HCT116 (cell line): ENCODE data around the gene TRERF1. TPM values are rescaled to one million over a fixed set of nuclear protein-coding genes. Genes with fewer than 3 reads are reported as not detected.

ENCODE experiments used
- ATAC-seq: fragments of 200-7000 bp; cut with Tn5 transposase; 2 replicates; pipeline ENCODE4 v1.9.1; 2020; ENCODE audit warnings: mild to moderate bottlenecking, moderate library complexity
- BruUV-seq: library from RNA; stranded (reverse); fragments of 400-500 nt; replicated peaks from 2 replicates; lab custom pipeline; 2021; lab: Mats Ljungman, UMichigan
- CTCF ChIA-PET: fragments of 300-600 bp; sonication (Branson Sonifier 250); formaldehyde crosslinking; loops from one replicate; lab custom pipeline; 2021; ENCODE audit warnings: antibody characterized with exemption; lab: Charles Lee
- POLR2A ChIA-PET: fragments of 300-600, 350-600 bp; sonication (Branson Sonifier 250); formaldehyde crosslinking; loops from one replicate; lab custom pipeline; 2021; ENCODE audit warnings: antibody characterized with exemption; lab: Charles Lee
- RAD21 ChIA-PET, 2 experiments: fragments of 300-600 bp; sonication (Branson Sonifier 250); formaldehyde crosslinking; loops; one replicate each; lab custom pipeline; 2023; ENCODE audit warnings: low total read pairs in 2 of 2; ENCODE audit not compliant: uncharacterized antibody in 2 of 2, unreplicated experiment in 2 of 2, low non-redundant PET in 1 of 2; lab: Charles Lee
- DNase-seq: peaks from one replicate; pipeline ENCODE4 v3.0.0-alpha.2; 2010; ENCODE audit warnings: low read depth, low spot score
- H2AFZ ChIP-seq: fragments of 200-600 bp; shearing (Covaris generic), sonication (generic); 2 replicates; pipeline ENCODE4 v1.6.1; 2017; ENCODE audit warnings: low read depth, mixed run types, mixed read lengths, antibody characterized with exemption, low read length; ENCODE audit not compliant: poor library complexity, severe bottlenecking
- H3K27ac ChIP-seq: 2 replicates; pipeline ENCODE4 v1.5.1; 2012; ENCODE audit warnings: low read depth, low read length
- H3K27me3 ChIP-seq: fragments of 200-600 bp; sonication (generic); 2 replicates; pipeline ENCODE4 v1.6.1; 2016; ENCODE audit warnings: mixed run types, low read length, mixed read lengths; ENCODE audit not compliant: insufficient read depth
- H3K36me3 ChIP-seq, 2 experiments: fragments of 200-500 bp in 1 of 2; fragments of 200-600 bp in 1 of 2; sonication (Bioruptor generic) in 1 of 2; sonication (generic) in 1 of 2; 2 replicates each; pipeline versions ENCODE4 v1.5.1 to v1.6.1; 2014 to 2016; ENCODE audit warnings: low read length in 2 of 2, inconsistent platforms in 1 of 2, mixed read lengths in 1 of 2, mixed run types in 1 of 2; ENCODE audit not compliant: insufficient read depth in 2 of 2, control insufficient read depth in 1 of 2
- H3K4me1 ChIP-seq, 2 experiments: fragments of 200-600 bp in 1 of 2; sonication (generic) in 1 of 2; 2 replicates each; pipeline versions ENCODE4 v1.5.1 to v1.6.1; 2012 to 2017; ENCODE audit warnings: low read length in 2 of 2, inconsistent platforms in 1 of 2, mild to moderate bottlenecking in 1 of 2, mixed read lengths in 1 of 2, mixed run types in 1 of 2, moderate library complexity in 1 of 2; ENCODE audit not compliant: insufficient read depth in 2 of 2, control insufficient read depth in 1 of 2
- H3K4me2 ChIP-seq: fragments of 200-600 bp; sonication (generic); 2 replicates; pipeline ENCODE4 v1.6.1; 2017; ENCODE audit warnings: mixed run types, low read length, mixed read lengths
- H3K4me3 ChIP-seq, 2 experiments: fragments of 200-600 bp in 1 of 2; sonication (generic) in 1 of 2; replicated peaks in 1 of 2; 2 replicates each; pipeline ENCODE4 v1.5.1; 2011 to 2016; ENCODE audit warnings: low read length in 2 of 2, control low read depth in 1 of 2, low read depth in 1 of 2, mild to moderate bottlenecking in 1 of 2, mixed read lengths in 1 of 2, mixed run types in 1 of 2
- H3K79me2 ChIP-seq: fragments of 200-600 bp; sonication (generic); 2 replicates; pipeline ENCODE4 v1.6.1; 2017; ENCODE audit warnings: mild to moderate bottlenecking, mixed run types, low read length, moderate library complexity, mixed read lengths; ENCODE audit not compliant: insufficient read depth
- H3K9ac ChIP-seq: fragments of 200-600 bp; sonication (generic); 2 replicates; pipeline ENCODE4 v1.6.1; 2016; ENCODE audit warnings: low read length, mixed read lengths
- H3K9me2 ChIP-seq: fragments of 200-600 bp; sonication (generic), shearing (Covaris generic); 2 replicates; pipeline ENCODE4 v1.6.1; 2017; ENCODE audit warnings: mixed run types, mild to moderate bottlenecking, moderate library complexity; ENCODE audit not compliant: insufficient read depth
- H3K9me3 ChIP-seq, 2 experiments: fragments of 200-500 bp in 1 of 2; fragments of 200-600 bp in 1 of 2; sonication (Bioruptor generic) in 1 of 2; sonication (generic) in 1 of 2; 2 replicates each; pipeline ENCODE4 v1.6.1; 2014 to 2017; ENCODE audit warnings: low read length in 2 of 2, mixed read lengths in 2 of 2, inconsistent platforms in 1 of 2, low read depth in 1 of 2, mild to moderate bottlenecking in 1 of 2, mixed run types in 1 of 2, moderate library complexity in 1 of 2; ENCODE audit not compliant: control insufficient read depth in 1 of 2, insufficient read depth in 1 of 2
- H4K20me1 ChIP-seq: fragments of 200-600 bp; sonication (generic), shearing (Covaris generic); 2 replicates; pipeline ENCODE4 v1.6.1; 2017; ENCODE audit warnings: mixed run types, mild to moderate bottlenecking, moderate library complexity; ENCODE audit not compliant: insufficient read depth
- ATF3 ChIP-seq: IDR thresholded peaks from 2 replicates; pipeline ENCODE4 v1.6.1; 2012
- CEBPB ChIP-seq: IDR thresholded peaks from 2 replicates; pipeline ENCODE4 v1.6.1; 2012; ENCODE audit warnings: low read depth
- EGR1 ChIP-seq: IDR thresholded peaks from 2 replicates; pipeline ENCODE4 v1.6.1; 2012; ENCODE audit warnings: low read depth
- ELF1 ChIP-seq: IDR thresholded peaks from 2 replicates; pipeline ENCODE4 v1.6.1; 2012; ENCODE audit warnings: low read depth, borderline replicate concordance
- EZH2 ChIP-seq: fragments of 200-600 bp; sonication (generic); IDR thresholded peaks from 2 replicates; pipeline ENCODE4 v1.6.1; 2017; ENCODE audit warnings: antibody characterized with exemption, mixed run types
- EZH2phosphoT487 ChIP-seq: fragments of 200-600 bp; IDR thresholded peaks from 2 replicates; pipeline ENCODE4 v1.6.1; 2018; ENCODE audit warnings: antibody characterized with exemption, borderline replicate concordance
- FOSL1 ChIP-seq: IDR thresholded peaks from 2 replicates; pipeline ENCODE4 v1.6.1; 2012; ENCODE audit warnings: low read depth
- POLR2A ChIP-seq: IDR thresholded peaks from 2 replicates; pipeline ENCODE4 v1.7.0; 2011; ENCODE audit warnings: borderline replicate concordance; ENCODE audit not compliant: insufficient read depth, insufficient read length; ENCODE audit errors: extremely low read depth
- POLR2AphosphoS5 ChIP-seq: IDR thresholded peaks from 2 replicates; pipeline ENCODE4 v1.6.1; 2011; ENCODE audit warnings: mild to moderate bottlenecking, low read depth, low read length, moderate library complexity
- RAD21 ChIP-seq: IDR thresholded peaks from 2 replicates; pipeline ENCODE4 v1.6.1; 2012; ENCODE audit warnings: low read depth, mild to moderate bottlenecking
- REST ChIP-seq: IDR thresholded peaks from 2 replicates; pipeline ENCODE4 v1.6.1; 2012; ENCODE audit warnings: low read depth
- SIN3A ChIP-seq: IDR thresholded peaks from 2 replicates; pipeline ENCODE4 v1.6.1; 2012; ENCODE audit warnings: low read depth
- SP1 ChIP-seq: IDR thresholded peaks from 2 replicates; pipeline ENCODE4 v1.6.1; 2012; ENCODE audit warnings: low read depth
- SRF ChIP-seq: IDR thresholded peaks from 2 replicates; pipeline ENCODE4 v1.6.1; 2012; ENCODE audit warnings: low read depth
- TCF7L2 ChIP-seq: IDR thresholded peaks from 2 replicates; pipeline ENCODE4 v1.7.0; 2011; ENCODE audit warnings: borderline replicate concordance, inconsistent platforms; ENCODE audit not compliant: insufficient read depth, insufficient read length; ENCODE audit errors: extremely low read depth
- YY1 ChIP-seq: IDR thresholded peaks from 2 replicates; pipeline ENCODE4 v1.6.1; 2011; ENCODE audit warnings: low read length, low read depth, moderate library complexity, mild to moderate bottlenecking; ENCODE audit not compliant: insufficient replicate concordance; ENCODE audit errors: extremely low read depth
- ZFX ChIP-seq: fragments of 450-650 bp; IDR thresholded peaks from 2 replicates; pipeline ENCODE4 v1.6.1; 2017
- ZNF274 ChIP-seq: fragments of 200-500 bp; sonication (Bioruptor generic); IDR thresholded peaks from 2 replicates; pipeline ENCODE4 v1.6.1; 2014; ENCODE audit warnings: mild to moderate bottlenecking, low read depth, low read length, inconsistent platforms
- intact Hi-C: fragments of 100-400 bp; cut with micrococcal nuclease; formaldehyde crosslinking; loops from 2 replicates; pipeline ENCODE4 v1.10.0; 2022
- total RNA-seq: library from RNA; stranded (reverse); gene quantifications from one replicate; pipeline ENCODE4 v1.2.1, GENCODE V29; 2021; ENCODE audit not compliant: unreplicated experiment
- TF ChIP-seq, protein P1 (sequence below): IDR thresholded peaks from 2 replicates; pipeline ENCODE4 v1.6.1; 2012
- TF ChIP-seq, protein P2 (sequence below): IDR thresholded peaks from 2 replicates; pipeline ENCODE4 v1.6.1; 2011; ENCODE audit warnings: mild to moderate bottlenecking, low read length, moderate library complexity; ENCODE audit not compliant: insufficient replicate concordance; ENCODE audit errors: extremely low read depth

TRERF1 gene
- total RNA-seq, 1 experiment from 2014 or later, result 12.4 TPM

DNA sequence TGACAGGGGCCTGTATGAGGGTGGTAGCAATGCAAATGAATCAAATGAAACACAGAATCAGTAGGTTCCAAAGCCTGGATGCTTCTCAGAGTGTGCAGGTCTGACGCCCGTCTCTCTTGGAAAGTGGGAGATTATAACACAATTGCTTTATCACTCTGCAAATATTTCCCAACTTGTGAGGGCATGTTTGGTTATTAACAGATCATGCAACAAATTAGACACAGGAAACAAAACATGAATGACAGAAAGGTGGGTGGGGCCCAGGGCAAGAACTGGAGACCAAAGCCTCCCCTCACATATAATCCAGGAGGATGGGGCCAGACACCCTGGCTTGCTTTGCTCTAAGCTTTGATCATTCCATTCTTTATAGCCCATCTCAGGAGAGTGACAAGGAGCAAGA lies 125.5 kb downstream of the TRERF1 start:
- H3K36me3 ChIP-seq, result no peaks in the 10 kb centered on the region
- ChIA-PET RAD21 (no interaction called here), POLR2A (no interaction called here), CTCF (no interaction called here)
- ATAC-seq, result no peak
- no peak overlapping the region for H3K9ac ChIP-seq
- no peaks in the 10 kb centered on the region for H4K20me1 ChIP-seq
- no peaks in the 10 kb centered on the region for H3K9me2 ChIP-seq
- intact Hi-C loops, result no loop called here
- H3K4me2 ChIP-seq, result no peak overlapping the region
- H3K79me2 ChIP-seq, result no peaks in the 10 kb centered on the region
- H3K27me3 ChIP-seq, result no peaks in the 10 kb centered on the region
- H3K9me3 ChIP-seq, result no peaks in the 10 kb centered on the region
- TF ChIP-seq ZNF274, result no peak
- TF ChIP-seq CEBPB, result no peak
- TF ChIP-seq, protein P1, sequence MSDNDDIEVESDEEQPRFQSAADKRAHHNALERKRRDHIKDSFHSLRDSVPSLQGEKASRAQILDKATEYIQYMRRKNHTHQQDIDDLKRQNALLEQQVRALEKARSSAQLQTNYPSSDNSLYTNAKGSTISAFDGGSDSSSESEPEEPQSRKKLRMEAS, result no peak
- no peak for TF ChIP-seq SP1
- no peak for TF ChIP-seq EZH2phosphoT487
- no peak for TF ChIP-seq ELF1
- no peak for TF ChIP-seq YY1
- no peak for TF ChIP-seq SIN3A
- TF ChIP-seq POLR2AphosphoS5, result no peak
- TF ChIP-seq SRF, result no peak
- no peak for TF ChIP-seq ZFX
- TF ChIP-seq, protein P2, sequence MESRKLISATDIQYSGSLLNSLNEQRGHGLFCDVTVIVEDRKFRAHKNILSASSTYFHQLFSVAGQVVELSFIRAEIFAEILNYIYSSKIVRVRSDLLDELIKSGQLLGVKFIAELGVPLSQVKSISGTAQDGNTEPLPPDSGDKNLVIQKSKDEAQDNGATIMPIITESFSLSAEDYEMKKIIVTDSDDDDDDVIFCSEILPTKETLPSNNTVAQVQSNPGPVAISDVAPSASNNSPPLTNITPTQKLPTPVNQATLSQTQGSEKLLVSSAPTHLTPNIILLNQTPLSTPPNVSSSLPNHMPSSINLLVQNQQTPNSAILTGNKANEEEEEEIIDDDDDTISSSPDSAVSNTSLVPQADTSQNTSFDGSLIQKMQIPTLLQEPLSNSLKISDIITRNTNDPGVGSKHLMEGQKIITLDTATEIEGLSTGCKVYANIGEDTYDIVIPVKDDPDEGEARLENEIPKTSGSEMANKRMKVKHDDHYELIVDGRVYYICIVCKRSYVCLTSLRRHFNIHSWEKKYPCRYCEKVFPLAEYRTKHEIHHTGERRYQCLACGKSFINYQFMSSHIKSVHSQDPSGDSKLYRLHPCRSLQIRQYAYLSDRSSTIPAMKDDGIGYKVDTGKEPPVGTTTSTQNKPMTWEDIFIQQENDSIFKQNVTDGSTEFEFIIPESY, result no peak
- no peak for TF ChIP-seq TCF7L2
- no peak for TF ChIP-seq RAD21
- TF ChIP-seq EGR1, result no peak
- no peak for TF ChIP-seq REST
- no peak for TF ChIP-seq EZH2
- TF ChIP-seq POLR2A, result no peak
- no peak for TF ChIP-seq ATF3
- TF ChIP-seq FOSL1, result no peak
- TF ChIP-seq, all 23 proteins: peak for 0
- no peak for DNase-seq
- Histone ChIP-seq H3K27ac (no peak overlapping the region), H2AFZ (no peak overlapping the region), H3K4me1 (peaks cover 0 to 7% of the 10 kb centered on the region in 2 experiments; a peak in 1 of 4 replicates), H3K4me3 (no peak overlapping the region)
- BruUV-seq, result no TSS peak
